Spleen (tissue), 11 donors: Measurements from ENCODE around the gene VIPAS39. TPM values are rescaled to one million over a fixed set of nuclear protein-coding genes. Genes with fewer than 3 reads are reported as not detected.

ENCODE experiments used
- DNase-seq: peaks from one replicate; pipeline ENCODE4 v3.0.0-alpha.2; 2020
- H3K27ac ChIP-seq, 8 donors: fragments of 200-600 bp; sonication (generic) in 7 of 8; 1 replicate in 4 of 8; 2 replicates in 4 of 8; pipeline versions ENCODE4 v1.5.0 to v1.8.0; 2016 to 2021; ENCODE audit warnings: inconsistent platforms in 4 of 8, mild to moderate bottlenecking in 4 of 8, moderate library complexity in 1 of 8
- H3K27me3 ChIP-seq, 7 donors: fragments of 200-600 bp; sonication (generic) in 6 of 7; replicated peaks in 1 of 7; 1 replicate in 4 of 7; 2 replicates in 3 of 7; pipeline versions ENCODE4 v1.5.0 to v1.8.0; 2016 to 2021; ENCODE audit warnings: inconsistent platforms in 3 of 7, mild to moderate bottlenecking in 1 of 7
- H3K36me3 ChIP-seq, 6 donors: fragments of 200-600 bp; sonication (generic) in 5 of 6; 1 replicate in 4 of 6; 2 replicates in 2 of 6; pipeline versions ENCODE4 v1.5.0 to v1.8.0; 2016 to 2021; ENCODE audit warnings: inconsistent platforms in 2 of 6
- H3K4me1 ChIP-seq, 6 donors: fragments of 200-600 bp; sonication (generic) in 5 of 6; 1 replicate in 3 of 6; 2 replicates in 3 of 6; pipeline versions ENCODE4 v1.5.0 to v1.8.0; 2016 to 2021; ENCODE audit warnings: inconsistent platforms in 3 of 6
- H3K4me3 ChIP-seq, 8 donors: fragments of 200-600 bp; sonication (generic) in 7 of 8; 1 replicate in 4 of 8; 2 replicates in 4 of 8; pipeline versions ENCODE4 v1.5.0 to v1.8.0; 2016 to 2021; ENCODE audit warnings: inconsistent platforms in 4 of 8, mild to moderate bottlenecking in 4 of 8, moderate library complexity in 2 of 8
- H3K9me3 ChIP-seq, 8 donors: fragments of 200-600 bp; sonication (generic) in 7 of 8; 1 replicate in 4 of 8; 2 replicates in 4 of 8; pipeline versions ENCODE4 v1.5.0 to v1.8.0; 2016 to 2021; ENCODE audit warnings: inconsistent platforms in 4 of 8
- POLR2A ChIP-seq, 3 donors: fragments of 450-650 bp; IDR thresholded peaks; one replicate each; pipeline ENCODE4 v1.5.1; 2017; ENCODE audit warnings: antibody characterized with exemption in 3 of 3, mild to moderate bottlenecking in 1 of 3
- POLR2AphosphoS5 ChIP-seq, 3 donors: sonication (generic); formaldehyde crosslinking; IDR thresholded peaks; one replicate each; pipeline ENCODE4 v1.5.1; 2017; ENCODE audit warnings: antibody characterized with exemption in 3 of 3
- WGBS, 5 donors: extraction: QIAGEN DNeasy Blood & Tissue Kit in 3 of 5; methylation state at CpG; one replicate each; pipeline versions ENCODE4 v1.1.5 to v1.1.7; 2013 to 2018; 5-methylcytosine and 5-hydroxymethylcytosine counted together
- intact Hi-C: fragments of 100-400 bp; cut with DNase I; formaldehyde crosslinking; loops from one replicate; pipeline ENCODE4 v1.15.0; 2023; ENCODE audit warnings: low total_unique reads
- polyA plus RNA-seq, 3 donors: library from polyadenylated mRNA; stranded (reverse); fragments of 200-250 nt; gene quantifications; one replicate each; pipeline ENCODE4 v1.2.1, GENCODE V29; 2013
- total RNA-seq, 7 donors: library from RNA; depleted of rRNA in 3 of 7; stranded (reverse); fragments of >200 nt in 3 of 7; fragmentation: NEBNext Ultra II Directional in 4 of 7; extraction: Animal tissue kit (Norgen Biotek cat#: 25700) in 4 of 7; gene quantifications; one replicate each; pipeline versions ENCODE4 v1.1.0 to v1.2.1, GENCODE V29; 2016 to 2021
- TF ChIP-seq, protein P1 (sequence below), 11 experiments: fragments of 200-600 bp in 7 of 11; fragments of 450-650 bp in 4 of 11; sonication (generic) in 4 of 11; IDR thresholded peaks in 8 of 11; conservative IDR thresholded peaks in 3 of 11; 1 replicate in 7 of 11; 2 replicates in 4 of 11; pipeline versions ENCODE4 v1.4.0 to v1.8.0; 2016 to 2021; ENCODE audit warnings: antibody characterized with exemption in 11 of 11, inconsistent platforms in 4 of 11, mild to moderate bottlenecking in 1 of 11
- donor health status: healthy with polysubstance abuse.
- donor health status: DM: no; HTN: no; CAD: no; lungs with moderate emphysema.
- donor health status: DM: no; HTN: no; CAD: no.
- donor health status: Bipolar disorder and iron deficiency.
- donor health status: healthy.
- donor health status: DM: no; HTN: no; CAD: no.
- donor health status: DM: yes; HTN: yes; CAD: no.

Gene VIPAS39
- total and polyA plus RNA-seq, 10 donors = 9.8 to 24.3 (median 17.1) TPM

DNA sequence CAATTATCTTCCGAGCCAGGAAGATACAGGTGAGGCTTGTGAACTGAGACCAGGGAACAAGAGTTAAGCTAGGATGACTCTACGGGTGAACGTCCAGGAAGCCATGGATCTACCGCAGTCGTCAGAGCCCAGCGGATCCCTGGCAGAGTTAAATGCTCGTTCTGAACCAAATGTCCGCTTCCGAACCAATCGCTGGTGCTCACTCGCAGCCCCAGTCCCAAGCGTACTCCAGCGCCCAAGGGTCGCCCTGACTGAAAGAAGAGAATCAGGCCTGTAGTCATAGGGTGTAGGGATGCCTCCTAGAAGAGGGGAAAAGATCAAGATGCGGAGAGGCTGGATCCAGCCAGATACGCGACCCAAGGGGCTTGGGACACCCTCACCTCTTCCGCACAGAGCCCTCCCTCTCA is 283 bp downstream of the VIPAS39 start:
- H3K4me1 ChIP-seq = peaks cover 20 to 57% (median 35%) of the 10 kb centered on the region in 6 donors
- H3K27me3 ChIP-seq = no peaks in the 10 kb centered on the region
- peak overlapping the region; percentile 78 to 100 (median 94) for H3K4me3 ChIP-seq
- TF ChIP-seq, protein P1, sequence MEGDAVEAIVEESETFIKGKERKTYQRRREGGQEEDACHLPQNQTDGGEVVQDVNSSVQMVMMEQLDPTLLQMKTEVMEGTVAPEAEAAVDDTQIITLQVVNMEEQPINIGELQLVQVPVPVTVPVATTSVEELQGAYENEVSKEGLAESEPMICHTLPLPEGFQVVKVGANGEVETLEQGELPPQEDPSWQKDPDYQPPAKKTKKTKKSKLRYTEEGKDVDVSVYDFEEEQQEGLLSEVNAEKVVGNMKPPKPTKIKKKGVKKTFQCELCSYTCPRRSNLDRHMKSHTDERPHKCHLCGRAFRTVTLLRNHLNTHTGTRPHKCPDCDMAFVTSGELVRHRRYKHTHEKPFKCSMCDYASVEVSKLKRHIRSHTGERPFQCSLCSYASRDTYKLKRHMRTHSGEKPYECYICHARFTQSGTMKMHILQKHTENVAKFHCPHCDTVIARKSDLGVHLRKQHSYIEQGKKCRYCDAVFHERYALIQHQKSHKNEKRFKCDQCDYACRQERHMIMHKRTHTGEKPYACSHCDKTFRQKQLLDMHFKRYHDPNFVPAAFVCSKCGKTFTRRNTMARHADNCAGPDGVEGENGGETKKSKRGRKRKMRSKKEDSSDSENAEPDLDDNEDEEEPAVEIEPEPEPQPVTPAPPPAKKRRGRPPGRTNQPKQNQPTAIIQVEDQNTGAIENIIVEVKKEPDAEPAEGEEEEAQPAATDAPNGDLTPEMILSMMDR (IDR thresholded peaks at IDR 0.05 in 8 of 11, conservative IDR thresholded peaks at IDR 0.05 in 3 of 11) = no peak
- TF ChIP-seq POLR2A (IDR thresholded peaks at IDR 0.05) = peak in 1 of 3 donors; percentile 66
- TF ChIP-seq POLR2AphosphoS5 (IDR thresholded peaks at IDR 0.05) = peak in 1 of 3 donors; percentile 84
- H3K36me3 ChIP-seq = peaks cover 2 to 48% (median 36%) of the 10 kb centered on the region in 6 donors
- DNase-seq = no peak
- H3K27ac ChIP-seq = peak overlapping the region; percentile 80 to 98 (median 92)
- WGBS, 5 donors = 0% methylated on average over 13 to 18 of the region's 18 CpGs
- H3K9me3 ChIP-seq = no peaks in the 10 kb centered on the region
- intact Hi-C loops = loop anchor here (5.0 to 10.0 kb wide), 4 partner anchors 80 to 258 kb away; partner anchors contain the start of genes SAMD15, SPTLC2 and TMED8

DNA sequence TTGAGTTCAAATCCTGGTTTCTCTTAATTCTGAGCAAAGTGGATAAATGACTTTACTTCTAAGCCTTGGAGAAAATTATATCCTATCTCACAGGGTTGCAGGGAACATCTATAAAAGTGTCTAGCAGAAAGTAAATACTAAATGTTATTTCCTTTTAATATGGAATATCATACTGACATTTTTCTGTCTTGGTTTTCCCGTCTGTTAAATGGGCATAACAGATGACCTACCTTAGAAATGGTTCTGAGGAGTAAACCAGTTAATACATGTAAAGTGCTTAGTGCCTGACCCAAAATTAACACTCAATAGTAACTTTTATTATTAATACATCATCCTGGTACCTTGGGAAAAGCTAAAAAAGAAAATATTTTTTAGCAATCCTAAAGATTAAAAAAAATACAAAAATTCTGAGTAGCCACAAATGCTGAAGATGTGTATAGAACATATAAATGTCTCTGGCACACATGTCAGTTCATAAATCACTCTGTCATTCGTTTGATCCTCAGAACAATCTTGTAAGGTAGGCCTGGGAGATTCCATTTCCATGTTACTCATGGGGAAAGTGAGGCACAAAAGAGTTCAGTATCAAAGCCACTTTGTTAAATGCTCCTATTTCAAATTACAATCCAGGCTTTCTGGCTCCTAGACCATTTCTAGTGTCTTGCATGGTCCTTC is 1.3 kb downstream of the VIPAS39 start:
- H3K9me3 ChIP-seq = no peaks in the 10 kb centered on the region
- peaks cover 0 to 48% (median 31%) of the 10 kb centered on the region in 6 donors for H3K36me3 ChIP-seq
- no peaks in the 10 kb centered on the region for H3K27me3 ChIP-seq
- TF ChIP-seq POLR2AphosphoS5 (IDR thresholded peaks at IDR 0.05) (no peak), POLR2A (IDR thresholded peaks at IDR 0.05) (no peak)
- TF ChIP-seq, protein P1 (IDR thresholded peaks at IDR 0.05 in 8 of 11, conservative IDR thresholded peaks at IDR 0.05 in 3 of 11) = no peak
- intact Hi-C loops = loop anchor here (5.0 to 10.0 kb wide), 4 partner anchors 79 to 259 kb away; partner anchors contain the start of genes SAMD15, SPTLC2 and TMED8
- peak overlapping the region in 5 of 8 donors; percentile 78 to 100 (median 94) for H3K4me3 ChIP-seq
- H3K4me1 ChIP-seq = peaks cover 20 to 56% (median 35%) of the 10 kb centered on the region in 6 donors
- peak overlapping the region in 2 of 8 donors; percentile 90 to 92 for H3K27ac ChIP-seq
- DNase-seq = no peak
- WGBS, 5 donors = 71 to 85% (median 77%) methylated on average over 2 of the region's 2 CpGs

DNA sequence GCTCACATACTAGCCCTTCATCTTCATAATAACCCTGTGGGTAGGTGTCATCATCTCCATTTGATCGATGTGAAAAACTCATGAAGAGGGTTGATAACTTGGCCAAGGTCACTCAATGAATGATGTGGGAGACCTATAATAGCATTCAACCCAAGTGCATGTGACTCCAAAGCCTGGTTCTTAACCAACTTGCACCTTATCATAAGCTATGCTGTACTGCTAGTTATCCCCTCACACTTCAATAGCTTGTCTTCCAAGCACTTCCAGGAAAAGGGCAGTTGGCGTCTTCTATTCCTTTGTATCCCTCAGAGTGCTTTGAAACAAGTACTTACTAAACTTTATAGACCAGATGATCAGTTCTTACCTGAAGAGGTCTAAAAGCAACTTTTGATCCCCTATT is 15.2 kb downstream of the VIPAS39 start:
- whole genome bisulfite sequencing, 5 donors = 94 to 100% (median 97%) methylated on average over 2 of the region's 2 CpGs
- no peaks in the 10 kb centered on the region for H3K27me3 ChIP-seq
- no peak for DNase-seq
- H3K9me3 ChIP-seq = no peaks in the 10 kb centered on the region
- no peaks in the 10 kb centered on the region for H3K4me1 ChIP-seq
- H3K27ac ChIP-seq = no peak overlapping the region
- H3K4me3 ChIP-seq = no peak overlapping the region
- peaks cover 0 to 100% (median 76%) of the 10 kb centered on the region in 6 donors for H3K36me3 ChIP-seq
- TF ChIP-seq POLR2A (IDR thresholded peaks at IDR 0.05) (no peak), POLR2AphosphoS5 (IDR thresholded peaks at IDR 0.05) (no peak)
- TF ChIP-seq, protein P1 (IDR thresholded peaks at IDR 0.05 in 8 of 11, conservative IDR thresholded peaks at IDR 0.05 in 3 of 11) = no peak
- intact Hi-C loops = no loop called here

DNA sequence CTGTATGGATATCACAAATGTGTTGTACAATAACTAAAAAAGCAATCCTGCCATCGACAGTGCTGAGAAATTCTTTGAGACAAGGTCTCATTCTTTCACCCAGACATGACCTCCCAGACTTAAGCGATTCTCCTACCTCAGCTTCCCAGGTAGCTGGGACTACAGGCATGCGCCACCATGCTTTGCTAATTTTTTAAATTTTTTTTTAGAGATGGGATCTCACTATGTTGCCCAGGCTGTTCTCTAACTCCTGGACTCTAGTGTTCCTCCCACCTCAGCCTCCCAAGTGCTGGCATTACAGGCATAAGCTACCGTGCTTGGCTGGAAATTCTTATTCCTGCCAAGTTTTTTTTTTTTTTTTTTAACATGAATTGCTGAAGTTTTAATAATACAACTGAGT is 17.5 kb downstream of the VIPAS39 start:
- Histone ChIP-seq H3K27me3 (no peaks in the 10 kb centered on the region), H3K4me1 (no peaks in the 10 kb centered on the region), H3K9me3 (no peaks in the 10 kb centered on the region), H3K27ac (no peak overlapping the region), H3K4me3 (no peak overlapping the region), H3K36me3 (peaks cover 0 to 100% (median 80%) of the 10 kb centered on the region in 6 donors)
- DNase-seq = no peak
- intact Hi-C loops = no loop called here
- WGBS, 5 donors = 97 to 100% (median 98%) methylated on average over 4 of the region's 4 CpGs
- TF ChIP-seq POLR2AphosphoS5 (IDR thresholded peaks at IDR 0.05) (no peak), POLR2A (IDR thresholded peaks at IDR 0.05) (no peak)
- TF ChIP-seq, protein P1 (IDR thresholded peaks at IDR 0.05 in 8 of 11, conservative IDR thresholded peaks at IDR 0.05 in 3 of 11) = no peak
